Ascending aorta (tissue), 2 donors: Measurements from ENCODE around the gene CHKA. TPM values are rescaled to one million over a fixed set of nuclear protein-coding genes. Genes with fewer than 3 reads are reported as not detected.

ENCODE experiments used
- DNase-seq, 2 donors: peaks; one replicate each; pipeline ENCODE4 v3.0.0-alpha.2; 2019; ENCODE audit warnings: low spot score in 2 of 2
- H3K27ac ChIP-seq, 2 donors: fragments of 200-600 bp; sonication (generic); one replicate each; pipeline ENCODE4 v1.5.1; 2016 to 2017; ENCODE audit warnings: mild to moderate bottlenecking in 1 of 2
- H3K27me3 ChIP-seq: fragments of 200-600 bp; sonication (generic); one replicate; pipeline ENCODE4 v1.5.1; 2017
- H3K36me3 ChIP-seq, 2 donors: fragments of 200-600 bp; sonication (generic); one replicate each; pipeline ENCODE4 v1.5.1; 2016
- H3K4me1 ChIP-seq, 2 donors: fragments of 200-600 bp; sonication (generic); one replicate each; pipeline ENCODE4 v1.5.1; 2016 to 2017; ENCODE audit warnings: mild to moderate bottlenecking in 1 of 2
- H3K4me3 ChIP-seq, 2 donors: fragments of 200-600 bp; sonication (generic); one replicate each; pipeline ENCODE4 v1.5.1; 2016 to 2017; ENCODE audit warnings: mild to moderate bottlenecking in 1 of 2
- H3K9me3 ChIP-seq, 2 donors: fragments of 200-600 bp; sonication (generic); one replicate each; pipeline ENCODE4 v1.5.1; 2016
- intact Hi-C: fragments of 100-400 bp; cut with DNase I; formaldehyde crosslinking; loops from one replicate; pipeline ENCODE4 v1.15.1; 2023
- total RNA-seq: library from RNA; depleted of rRNA; stranded (reverse); fragments of >200 nt; gene quantifications from one replicate; pipeline ENCODE4 v1.1.0, GENCODE V29; 2016
- TF ChIP-seq, protein P1 (sequence below), 3 experiments: fragments of 200-600 bp in 2 of 3; fragments of 450-650 bp in 1 of 3; sonication (generic) in 2 of 3; IDR thresholded peaks; one replicate each; pipeline ENCODE4 v1.5.1; 2016 to 2019; ENCODE audit warnings: antibody characterized with exemption in 3 of 3, mild to moderate bottlenecking in 1 of 3, moderate library complexity in 1 of 3

Gene CHKA
- total RNA-seq, 1 donor from 2014 or later, result 10.1 TPM

DNA sequence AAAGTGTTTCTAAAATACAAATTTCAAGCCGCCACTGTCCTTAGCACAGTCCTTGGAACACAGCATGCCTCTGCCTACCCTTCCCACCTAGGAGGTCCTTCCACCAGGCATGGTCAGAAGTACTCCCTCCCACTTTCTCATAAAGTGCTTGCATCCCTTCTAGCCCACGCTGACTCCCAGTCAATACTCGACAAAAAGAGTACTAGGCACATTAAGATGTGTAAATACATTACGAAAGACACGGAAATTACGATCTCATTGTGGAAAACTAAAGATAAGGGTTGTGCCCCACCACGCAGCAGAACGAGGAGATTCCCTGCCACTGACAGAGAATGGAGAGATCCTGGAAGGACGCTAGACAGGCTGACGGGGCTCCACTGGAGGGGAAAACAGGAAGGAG lies 13.5 kb downstream of the CHKA start:
- no peaks in the 10 kb centered on the region for H3K9me3 ChIP-seq
- DNase-seq, result no peak

DNA sequence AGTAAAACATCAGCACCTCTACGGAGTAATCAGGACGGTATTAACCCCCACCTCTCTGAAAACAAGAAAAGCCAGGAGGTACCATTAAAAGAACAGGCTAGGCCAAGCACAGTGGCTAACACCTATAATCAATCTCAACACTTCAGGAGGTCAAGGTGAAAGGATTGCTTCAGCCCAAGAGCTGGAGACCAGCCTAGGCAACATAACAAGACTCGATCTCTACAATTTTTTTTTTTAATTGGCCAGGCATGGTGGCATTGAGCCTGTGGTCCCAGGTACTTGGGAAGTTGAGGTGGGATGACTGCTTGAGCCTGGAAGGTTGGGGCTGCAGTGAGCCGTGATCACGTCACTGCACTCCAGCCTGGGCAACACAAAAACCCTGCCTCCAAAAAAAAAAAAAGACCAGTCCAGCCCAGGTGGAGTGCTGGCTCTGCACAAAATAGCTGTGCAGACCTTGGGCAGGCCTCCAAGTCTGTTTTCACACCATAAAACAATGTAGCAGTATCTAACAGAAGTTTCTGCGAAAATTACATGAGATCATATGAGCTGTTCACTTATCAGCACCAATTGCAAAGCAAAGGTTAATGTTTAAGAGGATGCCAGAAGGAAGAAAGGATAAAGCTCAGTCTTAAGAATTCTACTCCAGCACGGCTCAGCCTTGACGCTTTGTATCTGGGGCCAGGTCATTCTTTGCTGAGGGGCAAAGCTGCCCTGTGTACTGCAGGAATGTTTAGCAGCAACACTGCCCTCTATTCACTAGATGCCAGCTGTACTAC lies 14.8 kb downstream of the CHKA start:
- Histone ChIP-seq H3K27ac (no peak overlapping the region), H3K4me1 (no peaks in the 10 kb centered on the region), H3K27me3 (no peaks in the 10 kb centered on the region), H3K9me3 (no peaks in the 10 kb centered on the region), H3K4me3 (no peak overlapping the region), H3K36me3 (no peaks in the 10 kb centered on the region)
- TF ChIP-seq, protein P1, sequence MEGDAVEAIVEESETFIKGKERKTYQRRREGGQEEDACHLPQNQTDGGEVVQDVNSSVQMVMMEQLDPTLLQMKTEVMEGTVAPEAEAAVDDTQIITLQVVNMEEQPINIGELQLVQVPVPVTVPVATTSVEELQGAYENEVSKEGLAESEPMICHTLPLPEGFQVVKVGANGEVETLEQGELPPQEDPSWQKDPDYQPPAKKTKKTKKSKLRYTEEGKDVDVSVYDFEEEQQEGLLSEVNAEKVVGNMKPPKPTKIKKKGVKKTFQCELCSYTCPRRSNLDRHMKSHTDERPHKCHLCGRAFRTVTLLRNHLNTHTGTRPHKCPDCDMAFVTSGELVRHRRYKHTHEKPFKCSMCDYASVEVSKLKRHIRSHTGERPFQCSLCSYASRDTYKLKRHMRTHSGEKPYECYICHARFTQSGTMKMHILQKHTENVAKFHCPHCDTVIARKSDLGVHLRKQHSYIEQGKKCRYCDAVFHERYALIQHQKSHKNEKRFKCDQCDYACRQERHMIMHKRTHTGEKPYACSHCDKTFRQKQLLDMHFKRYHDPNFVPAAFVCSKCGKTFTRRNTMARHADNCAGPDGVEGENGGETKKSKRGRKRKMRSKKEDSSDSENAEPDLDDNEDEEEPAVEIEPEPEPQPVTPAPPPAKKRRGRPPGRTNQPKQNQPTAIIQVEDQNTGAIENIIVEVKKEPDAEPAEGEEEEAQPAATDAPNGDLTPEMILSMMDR (IDR thresholded peaks at IDR 0.05), result no peak
- intact Hi-C loops, result no loop called here
- DNase-seq, result no peak

More for the DNA sequence above, 13.5 kb downstream of the CHKA start:
- Histone ChIP-seq H3K27ac (no peak overlapping the region), H3K27me3 (no peaks in the 10 kb centered on the region), H3K36me3 (no peaks in the 10 kb centered on the region), H3K4me3 (no peak overlapping the region), H3K4me1 (no peaks in the 10 kb centered on the region)
- intact Hi-C loops, result no loop called here
- TF ChIP-seq, protein P1 (IDR thresholded peaks at IDR 0.05), result no peak

DNA sequence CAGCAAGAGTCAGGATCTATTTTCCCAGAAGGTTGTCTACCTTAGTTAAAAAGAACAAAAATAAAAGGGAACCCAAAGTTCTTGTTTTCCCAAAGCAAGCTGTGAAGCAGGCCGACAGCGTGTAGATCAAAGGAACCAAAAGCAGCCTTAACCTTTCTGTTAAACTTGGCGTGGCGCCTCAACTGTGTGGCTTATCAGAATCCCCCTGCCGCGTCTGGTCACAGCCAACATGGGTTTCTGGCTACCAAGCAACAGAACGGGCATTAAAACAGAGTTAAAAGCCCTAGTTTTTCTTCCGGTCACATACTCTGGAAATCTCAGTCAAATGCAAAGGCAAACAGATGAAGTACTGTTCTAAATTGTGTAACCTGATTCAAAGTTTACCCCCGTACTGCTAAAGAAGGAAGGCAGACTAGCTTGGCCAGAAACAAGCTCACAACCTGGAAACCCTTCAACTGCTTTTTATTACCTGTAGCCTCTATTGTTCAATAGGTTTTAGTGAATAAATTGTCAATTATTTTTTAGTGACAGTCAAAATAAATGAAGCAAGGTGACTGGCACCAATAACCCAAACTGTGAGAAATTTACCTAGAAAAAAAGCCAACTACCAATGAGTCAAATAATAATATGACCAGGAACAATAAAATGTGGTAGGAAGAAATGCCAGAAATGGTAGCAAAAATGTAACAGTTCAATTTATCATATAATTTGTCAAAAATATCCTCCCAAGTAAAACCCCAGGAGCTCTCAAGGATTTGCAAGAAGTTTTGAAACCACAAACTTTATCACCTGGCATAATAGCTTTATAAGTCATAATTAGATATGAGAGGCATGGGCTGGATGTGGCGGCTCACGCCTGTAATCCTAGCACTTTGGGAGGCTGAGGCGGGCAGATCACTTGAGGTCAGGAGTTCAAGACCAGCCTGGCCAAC lies 21.4 kb downstream of the CHKA start:
- H3K4me3 ChIP-seq, result peak overlapping the region in 1 of 2 donors; percentile 10
- H3K9me3 ChIP-seq, result no peaks in the 10 kb centered on the region
- no peaks in the 10 kb centered on the region for H3K36me3 ChIP-seq
- H3K27me3 ChIP-seq, result no peaks in the 10 kb centered on the region
- peak overlapping the region in 1 of 2 donors; percentile 20 for H3K27ac ChIP-seq
- TF ChIP-seq, protein P1 (IDR thresholded peaks at IDR 0.05), result no peak
- H3K4me1 ChIP-seq, result peaks cover 0 to 2% of the 10 kb centered on the region in 2 donors
- DNase-seq, result no peak
- intact Hi-C loops, result no loop called here

DNA sequence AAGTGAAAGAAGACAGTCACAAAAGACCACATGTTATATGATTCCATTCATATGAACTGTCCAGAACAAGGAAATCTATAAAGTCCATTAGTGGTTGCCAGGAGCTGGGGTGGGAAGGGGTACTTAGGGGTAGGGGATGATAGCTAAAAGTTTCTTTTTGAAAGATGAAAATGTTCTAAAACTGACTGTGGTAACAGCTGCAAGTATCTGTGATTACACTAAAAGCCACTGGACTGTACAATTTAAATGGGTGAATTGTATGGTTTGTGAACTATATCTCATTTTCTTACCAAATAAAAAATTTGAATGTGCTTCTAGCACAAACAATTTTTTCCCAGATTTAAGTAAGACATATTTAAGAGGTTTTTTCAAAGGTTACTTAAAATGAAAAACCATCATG lies 22.1 kb downstream of the CHKA start:
- H3K4me1 ChIP-seq, result peaks cover 0 to 2% of the 10 kb centered on the region in 2 donors

DNA sequence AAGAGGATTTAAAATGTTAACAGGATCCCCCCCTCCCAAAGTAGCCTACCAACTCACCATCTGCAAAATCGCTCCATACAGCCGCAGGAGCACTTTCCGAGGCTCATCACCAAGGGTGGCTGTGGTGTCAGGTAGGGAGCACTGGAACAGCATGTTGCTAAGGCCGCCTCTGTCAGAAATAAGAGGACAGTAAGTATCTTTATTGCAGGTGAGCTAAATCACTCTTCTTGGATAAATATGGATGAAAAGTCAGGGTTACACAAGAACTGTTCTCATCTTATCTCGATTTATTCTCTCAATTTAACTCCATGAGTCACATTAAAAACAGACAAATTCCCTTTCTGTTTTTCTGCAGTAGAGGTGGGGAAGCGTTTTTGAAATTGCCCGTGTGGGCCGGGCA lies 24.2 kb downstream of the CHKA start:
- Histone ChIP-seq H3K4me3 (no peak overlapping the region), H3K27ac (no peak overlapping the region), H3K27me3 (no peaks in the 10 kb centered on the region), H3K9me3 (no peaks in the 10 kb centered on the region), H3K4me1 (peaks cover 0 to 2% of the 10 kb centered on the region in 2 donors), H3K36me3 (no peaks in the 10 kb centered on the region)
- TF ChIP-seq, protein P1 (IDR thresholded peaks at IDR 0.05), result no peak
- no peak for DNase-seq
- intact Hi-C loops, result no loop called here

More for the DNA sequence above, 22.1 kb downstream of the CHKA start:
- Histone ChIP-seq H3K9me3 (no peaks in the 10 kb centered on the region), H3K36me3 (no peaks in the 10 kb centered on the region), H3K27ac (no peak overlapping the region), H3K27me3 (no peaks in the 10 kb centered on the region), H3K4me3 (peak overlapping the region in 1 of 2 donors; percentile 10)
- no peak for DNase-seq
- TF ChIP-seq, protein P1 (IDR thresholded peaks at IDR 0.05), result no peak
- intact Hi-C loops, result no loop called here
